Measurements from ENCODE around the gene LILRB5.

DNA sequence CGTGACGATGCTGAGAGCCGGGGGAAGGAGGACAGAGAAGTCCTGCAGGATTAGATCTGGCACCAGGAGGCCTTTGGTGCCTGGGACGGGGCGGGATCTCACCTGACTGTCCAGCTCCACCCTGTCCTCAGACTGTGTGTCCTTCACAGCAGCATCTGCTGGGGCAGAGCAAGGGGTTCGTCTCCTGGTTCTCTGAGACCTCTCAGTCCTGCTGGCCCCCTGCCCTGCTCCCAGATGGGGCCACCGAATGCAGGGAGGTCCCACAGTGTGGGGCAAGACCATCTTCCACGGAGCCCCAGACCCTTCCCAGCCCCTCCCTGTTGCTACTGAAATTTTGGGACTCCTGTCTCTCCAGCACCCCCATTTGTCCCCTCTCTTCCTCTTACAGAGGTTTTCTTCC lies 38.8 kb downstream of the LILRB5 start:
- TF ChIP-seq, protein P1, sequence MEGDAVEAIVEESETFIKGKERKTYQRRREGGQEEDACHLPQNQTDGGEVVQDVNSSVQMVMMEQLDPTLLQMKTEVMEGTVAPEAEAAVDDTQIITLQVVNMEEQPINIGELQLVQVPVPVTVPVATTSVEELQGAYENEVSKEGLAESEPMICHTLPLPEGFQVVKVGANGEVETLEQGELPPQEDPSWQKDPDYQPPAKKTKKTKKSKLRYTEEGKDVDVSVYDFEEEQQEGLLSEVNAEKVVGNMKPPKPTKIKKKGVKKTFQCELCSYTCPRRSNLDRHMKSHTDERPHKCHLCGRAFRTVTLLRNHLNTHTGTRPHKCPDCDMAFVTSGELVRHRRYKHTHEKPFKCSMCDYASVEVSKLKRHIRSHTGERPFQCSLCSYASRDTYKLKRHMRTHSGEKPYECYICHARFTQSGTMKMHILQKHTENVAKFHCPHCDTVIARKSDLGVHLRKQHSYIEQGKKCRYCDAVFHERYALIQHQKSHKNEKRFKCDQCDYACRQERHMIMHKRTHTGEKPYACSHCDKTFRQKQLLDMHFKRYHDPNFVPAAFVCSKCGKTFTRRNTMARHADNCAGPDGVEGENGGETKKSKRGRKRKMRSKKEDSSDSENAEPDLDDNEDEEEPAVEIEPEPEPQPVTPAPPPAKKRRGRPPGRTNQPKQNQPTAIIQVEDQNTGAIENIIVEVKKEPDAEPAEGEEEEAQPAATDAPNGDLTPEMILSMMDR (IDR thresholded peaks at IDR 0.05 in 8 of 11, conservative IDR thresholded peaks at IDR 0.05 in 3 of 11), result no peak
- peak; percentile 5 to 59 (median 15) for TF ChIP-seq POLR2AphosphoS5 (IDR thresholded peaks at IDR 0.05)

Data from spleen (tissue), 7 donors.